ENCODE measurements around the gene PMP22.

The PMP22 gene

GRCh38 chr17:15249487-15249886, 15.6 kb downstream of the PMP22 start:
- no peak for TF ChIP-seq CTCF (IDR thresholded peaks at IDR 0.05; ENCODE audit: low read length, missing control alignments)
- H3K4me3 ChIP-seq (replicated peaks; ENCODE audit: low read depth, low read length), result no peak overlapping the region
- DNase-seq (ENCODE audit: low read depth), result no peak

- DNase-seq (ENCODE audit: low read depth), result no peak
- TF ChIP-seq CTCF (IDR thresholded peaks at IDR 0.05; ENCODE audit: low read length, missing control alignments), result peak; percentile 52
- H3K4me3 ChIP-seq (replicated peaks; ENCODE audit: low read depth, low read length), result no peak overlapping the region
Measured at GRCh38 chr17:15247891-15248529, 17.1 kb downstream of the PMP22 start.

- no peak for TF ChIP-seq CTCF (IDR thresholded peaks at IDR 0.05; ENCODE audit: low read length, missing control alignments)
- H3K4me3 ChIP-seq (replicated peaks; ENCODE audit: low read depth, low read length), result no peak overlapping the region
- no peak for DNase-seq (ENCODE audit: low read depth)
Measured at GRCh38 chr17:15245054-15245453, 20.1 kb downstream of the PMP22 start.

- TF ChIP-seq CTCF (IDR thresholded peaks at IDR 0.05; ENCODE audit: low read length, missing control alignments), result no peak
- no peak for DNase-seq (ENCODE audit: low read depth)
- H3K4me3 ChIP-seq (replicated peaks; ENCODE audit: low read depth, low read length), result no peak overlapping the region
Measured at GRCh38 chr17:15240644-15241043, 24.5 kb downstream of the PMP22 start.

- DNase-seq (ENCODE audit: low read depth), result no peak
- no peak overlapping the region for H3K4me3 ChIP-seq (replicated peaks; ENCODE audit: low read depth, low read length)
- TF ChIP-seq CTCF (IDR thresholded peaks at IDR 0.05; ENCODE audit: low read length, missing control alignments), result no peak
Measured at GRCh38 chr17:15239491-15239890, 25.6 kb downstream of the PMP22 start.

GRCh38 chr17:15238676-15239422, 26.3 kb downstream of the PMP22 start:
- H3K4me3 ChIP-seq (replicated peaks; ENCODE audit: low read depth, low read length), result no peak overlapping the region
- TF ChIP-seq CTCF (IDR thresholded peaks at IDR 0.05; ENCODE audit: low read length, missing control alignments), result no peak
- no peak for DNase-seq (ENCODE audit: low read depth)

Measured in fibroblast of pulmonary artery (primary cell).